GM12878 (cell line): ENCODE data around the gene JAG1. TPM values are rescaled to one million over a fixed set of nuclear protein-coding genes. Genes with fewer than 3 reads are reported as not detected.

Experiments
- ATAC-seq: fragments of 200-7000 bp; cut with Tn5 transposase; 3 replicates; pipeline ENCODE4 v1.9.1; 2020; ENCODE audit warnings: mild to moderate bottlenecking, moderate library complexity
- BruUV-seq: library from RNA; stranded (reverse); fragments of 400-500 nt; replicated peaks from 2 replicates; lab custom pipeline; 2021; lab: Mats Ljungman, UMichigan
- CTCF ChIA-PET: fragments of 300-600 bp; sonication (Branson Sonifier 250); formaldehyde crosslinking; extraction: SDS; loops from one replicate; lab custom pipeline; 2021; ENCODE audit warnings: inconsistent platforms; lab: Yijun Ruan, JAX
- POLR2A ChIA-PET: fragments of 350-600 bp; formaldehyde crosslinking; extraction: SDS; loops from one replicate; lab custom pipeline; 2021; ENCODE audit warnings: inconsistent platforms; lab: Charles Lee
- RAD21 ChIA-PET: fragments of 300-600 bp; sonication (Branson Sonifier 250); formaldehyde crosslinking; loops from one replicate; lab custom pipeline; 2023; ENCODE audit warnings: antibody characterized with exemption; ENCODE audit not compliant: unreplicated experiment; lab: Charles Lee
- SMC1A ChIA-PET: fragments of 300-600 bp; sonication (Branson Sonifier 250); formaldehyde crosslinking; loops from one replicate; lab custom pipeline; 2023; ENCODE audit not compliant: unreplicated experiment, uncharacterized antibody; lab: Charles Lee
- DNase-seq: peaks from one replicate; pipeline ENCODE4 v3.0.0-alpha.2; 2011; ENCODE audit warnings: low read depth, low spot score
- FAIRE-seq: peaks from 3 replicates; lab custom pipeline; 2011; peaks lifted over from hg19 to GRCh38; lab: Jason Lieb, UNC
- H2AFZ ChIP-seq: 2 replicates; pipeline ENCODE4 v1.6.0; 2011; ENCODE audit warnings: low read depth, low read length, control low read depth; ENCODE audit not compliant: control insufficient read depth
- H3K27ac ChIP-seq: 2 replicates; pipeline ENCODE4 v1.5.1; 2011; ENCODE audit warnings: control low read depth; ENCODE audit not compliant: control insufficient read depth, insufficient read depth
- H3K27me3 ChIP-seq, 2 experiments: replicated peaks in 1 of 2; 2 replicates each; pipeline versions ENCODE4 v1.6.0 to v1.6.1; 2011; ENCODE audit warnings: low read length in 1 of 2; ENCODE audit not compliant: control insufficient read depth in 2 of 2, insufficient read depth in 2 of 2
- H3K36me3 ChIP-seq, 2 experiments: 2 replicates each; pipeline ENCODE4 v1.5.1; 2011; ENCODE audit warnings: low read length in 1 of 2; ENCODE audit not compliant: control insufficient read depth in 2 of 2, insufficient read depth in 2 of 2
- H3K4me1 ChIP-seq: 2 replicates; pipeline ENCODE4 v1.6.1; 2011; ENCODE audit warnings: mild to moderate bottlenecking, low read length, moderate library complexity, mixed read lengths; ENCODE audit not compliant: control insufficient read depth, insufficient read depth
- H3K4me2 ChIP-seq: 2 replicates; pipeline ENCODE4 v1.6.0; 2011; ENCODE audit warnings: control low read depth; ENCODE audit not compliant: control insufficient read depth, insufficient read depth
- H3K4me3 ChIP-seq: fragments of 200-600 bp; sonication (generic); 2 replicates; pipeline ENCODE4 v1.5.1; 2016
- H3K79me2 ChIP-seq: 2 replicates; pipeline ENCODE4 v1.6.0; 2011; ENCODE audit warnings: low read length; ENCODE audit not compliant: control insufficient read depth, insufficient read depth
- H3K9ac ChIP-seq: 2 replicates; pipeline ENCODE4 v1.8.0; 2011; ENCODE audit warnings: low read length, control low read depth, mixed read lengths; ENCODE audit not compliant: control insufficient read depth, insufficient read depth
- H3K9me3 ChIP-seq: replicated peaks from 3 replicates; pipeline ENCODE4 v1.5.1; 2011; ENCODE audit warnings: mild to moderate bottlenecking, low read length; ENCODE audit not compliant: control insufficient read depth, insufficient read depth
- H4K20me1 ChIP-seq: 2 replicates; pipeline ENCODE4 v1.6.0; 2011; ENCODE audit not compliant: control insufficient read depth, insufficient read depth
- BCL3 ChIP-seq: IDR thresholded peaks from 2 replicates; pipeline ENCODE4 v1.6.1; 2011; ENCODE audit warnings: borderline replicate concordance, low read depth, mild to moderate bottlenecking, moderate library complexity, low read length; ENCODE audit not compliant: insufficient read depth, poor library complexity, severe bottlenecking
- FOS ChIP-seq: IDR thresholded peaks from 3 replicates; pipeline ENCODE4 v1.6.1; 2011; ENCODE audit warnings: borderline replicate concordance; ENCODE audit not compliant: insufficient read length; ENCODE audit errors: extremely low read depth
- IRF3 ChIP-seq: fragments of 450-650 bp; IDR thresholded peaks from 2 replicates; pipeline ENCODE4 v1.6.1; 2014; ENCODE audit warnings: mild to moderate bottlenecking
- PKNOX1 ChIP-seq: fragments of 450-650 bp; IDR thresholded peaks from 2 replicates; pipeline ENCODE4 v1.6.1; 2016; ENCODE audit warnings: mild to moderate bottlenecking
- SUZ12 ChIP-seq: fragments of 200-600 bp; sonication (generic); IDR thresholded peaks from one replicate; pipeline ENCODE4 v1.6.1; 2018; ENCODE audit warnings: antibody characterized with exemption, mild to moderate bottlenecking; ENCODE audit not compliant: unreplicated experiment
- TCF3 ChIP-seq: IDR thresholded peaks from 2 replicates; pipeline ENCODE4 v1.6.1; 2012; ENCODE audit warnings: low read depth, mild to moderate bottlenecking, low read length, borderline replicate concordance; ENCODE audit not compliant: insufficient read depth
- ZBTB11 ChIP-seq: fragments of 450-650 bp; formaldehyde crosslinking; IDR thresholded peaks from 2 replicates; pipeline ENCODE4 v1.5.0; 2022; ENCODE audit warnings: mild to moderate bottlenecking, missing genetic modification characterization
- WGBS: methylation state at CpG from one replicate; pipeline ENCODE4 v1.1.6; 2016; ENCODE audit warnings: low lambda C conversion rate; ENCODE audit not compliant: insufficient replicate concordance, insufficient coverage; ENCODE audit errors: missing lambda C conversion rate; 5-methylcytosine and 5-hydroxymethylcytosine counted together
- in situ Hi-C: fragments of 300-500 bp; cut with MboI; formaldehyde crosslinking; loops from 9 replicates; pipeline ENCODE4 v1.14.3; 2018; ENCODE audit warnings: mixed read lengths
- intact Hi-C: fragments of 100-400 bp; cut with micrococcal nuclease; formaldehyde crosslinking; loops from one replicate; pipeline ENCODE4 v1.14.2; 2022; ENCODE audit not compliant: unreplicated experiment
- polyA plus RNA-seq, 11 experiments: library from polyadenylated mRNA; depleted of rRNA in 4 of 11; unstranded in 6 of 11; stranded (reverse) in 5 of 11; fragments of >200 nt; fragmentation: Nextera tagmentation in 4 of 11; fragmentation: Illumina TruSeq in 1 of 11; extraction: Ambion mirVana in 4 of 11; extraction: Trizol in 1 of 11; gene quantifications; 1 replicate in 1 of 11; 2 replicates in 10 of 11; pipeline versions ENCODE4 v1.2.1 to v1.2.3, GENCODE V29; 2011 to 2016; ENCODE audit warnings: inconsistent platforms in 2 of 11, missing spikeins in 2 of 11, low read depth in 1 of 11
- total RNA-seq, 4 experiments: library from RNA; depleted of rRNA in 3 of 4; stranded (reverse); fragments of >200 nt in 3 of 4; fragmentation: Illumina TruSeq in 1 of 4; extraction: Trizol in 1 of 4; gene quantifications; 2 replicates each; pipeline versions ENCODE4 v1.2.1 to v1.2.3, GENCODE V29; 2013 to 2021

JAG1 gene
- total and polyA plus RNA-seq, 10 of the 15 experiments (the other 5 are each of a cell fraction or from before 2014, with no cell fraction given) = 0.66 to 6.9 (median 1.8) TPM

- no peak for TF ChIP-seq BCL3
Observed at GRCh38 chr20:10687895-10688294, 14.1 kb upstream of the JAG1 start (continued).

GRCh38 chr20:10686356-10687133, 12.7 kb upstream of the JAG1 start:
- TF ChIP-seq IRF3 = no peak
- no peak for TF ChIP-seq PKNOX1
- TF ChIP-seq TCF3 = no peak
- TF ChIP-seq SUZ12 = no peak
- no peak for TF ChIP-seq ZBTB11 (CRISPR knock-in tag)
- no peak for TF ChIP-seq FOS
- H3K4me2 ChIP-seq = no peak overlapping the region
- no peak overlapping the region for H2AFZ ChIP-seq
- RAD21 ChIA-PET = no interaction called here
- intact Hi-C loops = no loop called here
- in situ Hi-C loops = no loop called here
- no peak for DNase-seq
- WGBS = 58% methylated on average over 14 of the region's 14 CpGs
- H3K9ac ChIP-seq = no peak overlapping the region
- no peaks in the 10 kb centered on the region for H3K4me1 ChIP-seq
- no peaks in the 10 kb centered on the region for H3K79me2 ChIP-seq
- H3K36me3 ChIP-seq = no peaks in the 10 kb centered on the region
- no peaks in the 10 kb centered on the region for H4K20me1 ChIP-seq
- SMC1A ChIA-PET = interaction anchor here (0.7 to 1.4 kb wide), 2 partner anchors 53 to 219 kb away, joined by 3 to 5 read pairs; no protein-coding TSS in a partner anchor
- ATAC-seq = no peak
- no peak overlapping the region for H3K4me3 ChIP-seq
- BruUV-seq = no TSS peak
- H3K27ac ChIP-seq = no peak overlapping the region
- no peak for FAIRE-seq
- no peaks in the 10 kb centered on the region for H3K9me3 ChIP-seq
- POLR2A ChIA-PET = no interaction called here
- H3K27me3 ChIP-seq = peaks cover 0 to 9% of the 10 kb centered on the region in 2 experiments; a peak in 2 of 4 replicates
- CTCF ChIA-PET = interaction anchor here (0.9 to 1.4 kb wide), 3 partner anchors 10 to 198 kb away, joined by 3 to 5 read pairs (median 3); no protein-coding TSS in a partner anchor
